GM21786 (cell line): ENCODE data around the gene SMARCAL1.

ENCODE experiments used
- ATAC-seq: cut with Tn5 transposase; IDR thresholded peaks from one replicate; pipeline ENCODE4 v1.9.1; 2021; ENCODE audit not compliant: unreplicated experiment

Gene SMARCAL1

GRCh38 chr2:216426938-216427337 is 14.7 kb downstream of the SMARCAL1 start:
- no peak for ATAC-seq

DNA sequence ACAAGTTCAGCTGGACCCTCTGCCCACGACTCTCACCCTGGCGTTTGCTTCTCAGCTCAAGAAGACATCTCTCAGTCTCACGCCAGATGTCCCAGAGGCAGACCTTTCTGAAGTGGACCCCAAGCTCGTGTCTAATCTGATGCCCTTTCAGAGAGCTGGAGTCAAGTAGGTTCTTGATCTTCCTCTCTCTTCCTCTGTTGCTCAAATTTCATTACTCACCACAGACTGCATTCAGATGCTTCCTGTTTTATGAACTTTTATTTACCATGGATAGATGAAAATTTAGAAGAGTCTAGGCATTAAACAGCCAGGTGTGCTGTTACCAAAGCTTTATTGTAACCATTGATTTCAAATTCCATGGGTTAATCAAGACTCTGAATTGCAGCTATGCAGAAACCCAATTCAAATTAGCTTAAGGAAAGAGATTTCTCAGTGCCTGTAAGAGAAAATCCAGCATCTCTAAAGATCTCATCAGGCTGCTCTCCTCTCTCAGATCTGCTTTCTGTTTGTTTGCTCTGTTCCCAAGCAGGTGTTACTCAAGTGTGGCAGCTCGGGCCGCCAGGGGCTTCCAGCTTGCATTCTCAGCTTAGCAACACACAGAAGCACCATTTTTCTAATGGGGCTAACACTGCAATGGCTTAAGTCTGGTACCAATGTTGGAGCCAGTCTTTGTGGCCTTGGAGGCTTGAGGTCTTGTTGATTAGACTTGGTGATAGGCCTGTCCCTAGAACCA is 16.5 kb downstream of the SMARCAL1 start:
- ATAC-seq: no peak

- no peak for ATAC-seq
Measured at GRCh38 chr2:216429428-216429827, 17.1 kb downstream of the SMARCAL1 start.

GRCh38 chr2:216430811-216431530 is 18.7 kb downstream of the SMARCAL1 start:
- no peak for ATAC-seq

- ATAC-seq: no peak
Measured at GRCh38 chr2:216431531-216431856, 19.2 kb downstream of the SMARCAL1 start.

- ATAC-seq: no peak
Measured at GRCh38 chr2:216436383-216436782, 24.1 kb downstream of the SMARCAL1 start.

DNA sequence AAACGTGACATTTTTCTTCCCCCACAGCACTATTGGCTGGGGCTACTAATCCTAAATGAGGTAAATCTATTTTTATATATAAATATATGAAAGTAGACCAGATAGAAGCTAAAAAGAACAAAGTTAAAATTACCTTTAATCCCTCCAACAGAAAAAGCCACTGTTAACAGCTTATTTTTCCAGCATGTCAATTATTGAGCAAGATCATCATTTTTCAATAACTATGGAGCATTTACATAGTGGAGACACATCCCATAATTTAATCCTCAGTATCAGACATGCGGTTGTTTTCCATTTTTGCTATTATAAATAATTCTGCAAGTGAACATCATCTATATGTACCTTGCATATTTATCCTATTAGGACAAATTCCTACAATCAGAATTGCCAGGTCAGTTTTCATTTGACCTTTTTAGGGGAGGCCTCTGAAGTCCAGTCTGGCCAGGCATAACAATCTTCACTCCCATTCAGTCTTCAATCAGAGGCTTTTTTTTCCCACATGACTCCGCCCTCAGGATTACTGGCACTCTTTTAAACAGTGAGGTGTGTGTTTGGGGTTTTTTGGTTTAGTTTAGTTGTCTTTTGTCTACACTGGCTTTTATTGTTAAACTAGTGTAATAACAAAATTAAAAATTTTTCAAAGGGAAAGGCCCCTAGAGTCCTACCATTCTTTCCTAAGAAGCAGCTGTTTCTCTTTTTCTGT is 29.2 kb downstream of the SMARCAL1 start:
- ATAC-seq: no peak

DNA sequence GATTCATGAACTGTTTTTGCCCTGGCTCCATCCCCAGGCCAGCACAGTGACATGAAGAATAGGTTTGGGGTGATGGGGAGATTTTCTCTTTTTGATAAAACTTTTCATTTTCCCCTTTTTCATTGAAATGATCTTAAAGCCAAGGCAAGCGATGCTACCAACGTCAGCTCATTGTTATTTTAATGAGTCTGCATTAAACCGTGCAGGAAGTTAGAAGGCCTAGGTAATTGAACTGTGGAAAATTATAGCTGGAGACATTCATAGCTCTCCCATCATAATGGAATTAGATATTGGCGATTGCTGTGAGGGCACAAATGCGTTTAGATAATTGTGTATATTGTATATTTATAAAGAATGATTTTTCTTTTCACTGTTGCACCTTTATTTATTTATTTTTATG is 33.2 kb downstream of the SMARCAL1 start:
- ATAC-seq: no peak

- no peak for ATAC-seq
Measured at GRCh38 chr2:216446343-216446742, 34.1 kb downstream of the SMARCAL1 start.

DNA sequence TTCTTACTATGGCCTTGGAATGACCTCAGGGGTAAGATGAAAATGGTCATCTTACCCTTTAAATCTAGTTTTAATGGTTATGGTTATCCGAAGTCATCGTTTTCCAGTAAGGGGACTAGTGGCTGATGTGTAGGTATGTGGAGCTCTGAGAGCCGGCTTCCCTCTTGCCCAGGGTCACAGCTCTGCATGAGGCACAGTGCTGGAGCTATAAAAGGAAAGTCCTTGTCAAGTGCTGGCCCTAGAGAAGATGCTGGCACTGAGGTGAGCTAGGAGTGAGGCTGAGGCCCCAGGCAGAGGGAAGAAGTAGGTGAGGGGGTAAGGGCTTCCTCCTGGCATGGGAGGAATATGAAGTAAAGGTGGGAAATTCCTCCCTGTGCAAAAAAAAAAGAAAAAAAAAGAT is 35.0 kb downstream of the SMARCAL1 start:
- no peak for ATAC-seq

DNA sequence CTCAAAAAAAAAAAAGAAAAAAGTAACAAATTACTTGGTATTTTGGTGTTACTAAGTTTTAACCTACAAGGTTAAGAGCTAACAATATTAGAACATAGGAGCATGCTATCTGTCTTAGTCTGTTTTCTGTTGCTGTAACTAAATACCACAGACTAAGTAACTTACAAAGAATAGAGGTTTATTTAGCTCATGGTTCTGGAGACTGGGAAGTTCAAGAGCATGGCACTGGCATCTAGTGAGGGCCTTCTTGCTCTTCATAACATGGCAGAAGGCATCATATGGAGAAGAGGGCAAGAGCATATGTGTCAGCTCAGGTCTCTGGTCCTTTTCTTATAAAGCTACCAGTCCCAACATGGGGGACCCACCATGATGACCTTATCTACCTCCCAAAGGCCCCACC is 36.5 kb downstream of the SMARCAL1 start:
- ATAC-seq: no peak

GRCh38 chr2:216450346-216450745 is 38.1 kb downstream of the SMARCAL1 start:
- no peak for ATAC-seq

DNA sequence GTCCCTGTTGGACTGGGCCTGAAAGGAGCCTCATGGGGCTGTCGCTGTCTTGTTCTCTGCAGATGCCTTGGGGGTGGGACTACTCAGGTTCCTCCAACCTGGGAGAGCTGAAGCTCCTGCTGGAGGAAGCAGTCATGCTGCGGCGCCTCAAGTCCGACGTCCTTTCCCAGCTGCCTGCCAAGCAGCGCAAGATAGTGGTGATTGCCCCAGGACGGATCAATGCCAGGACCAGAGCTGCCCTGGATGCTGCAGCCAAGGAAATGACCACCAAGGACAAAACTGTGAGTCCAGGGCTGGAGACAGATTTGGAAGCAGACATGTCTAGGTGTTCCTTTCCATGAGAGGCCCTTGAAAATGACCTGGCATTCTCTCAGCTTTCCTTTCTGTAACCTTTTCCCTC is 38.5 kb downstream of the SMARCAL1 start:
- ATAC-seq: no peak

DNA sequence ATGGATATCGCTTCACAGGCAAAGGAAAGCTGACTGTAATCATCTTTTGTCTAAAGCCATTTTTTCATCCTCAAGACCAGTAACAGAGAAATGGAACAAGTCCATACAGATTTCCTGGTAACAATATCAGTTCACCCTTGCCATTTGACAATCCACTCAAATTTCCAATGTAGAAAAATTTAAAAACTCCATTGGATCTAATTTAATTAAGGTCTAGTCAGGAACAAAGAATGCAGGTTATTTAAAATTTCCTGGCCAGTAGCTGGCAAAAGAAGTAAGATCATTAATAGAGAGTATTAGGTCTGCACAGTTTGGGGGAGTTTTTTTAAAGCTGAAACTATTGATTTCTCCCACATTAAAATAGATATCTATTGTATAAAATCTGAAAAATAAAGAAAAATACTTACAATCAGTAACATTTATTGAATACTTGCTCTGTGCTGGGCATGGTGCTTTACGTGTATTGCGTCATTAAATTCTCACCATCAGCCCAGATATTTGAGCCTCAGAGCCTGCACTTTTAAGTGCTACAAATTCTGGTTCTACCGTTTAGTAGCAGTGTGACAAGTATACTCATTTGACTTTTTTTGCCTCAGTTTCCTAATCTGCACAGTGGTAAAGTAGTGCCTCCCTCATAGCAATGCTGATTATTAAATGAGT is 41.8 kb downstream of the SMARCAL1 start:
- ATAC-seq: no peak

DNA sequence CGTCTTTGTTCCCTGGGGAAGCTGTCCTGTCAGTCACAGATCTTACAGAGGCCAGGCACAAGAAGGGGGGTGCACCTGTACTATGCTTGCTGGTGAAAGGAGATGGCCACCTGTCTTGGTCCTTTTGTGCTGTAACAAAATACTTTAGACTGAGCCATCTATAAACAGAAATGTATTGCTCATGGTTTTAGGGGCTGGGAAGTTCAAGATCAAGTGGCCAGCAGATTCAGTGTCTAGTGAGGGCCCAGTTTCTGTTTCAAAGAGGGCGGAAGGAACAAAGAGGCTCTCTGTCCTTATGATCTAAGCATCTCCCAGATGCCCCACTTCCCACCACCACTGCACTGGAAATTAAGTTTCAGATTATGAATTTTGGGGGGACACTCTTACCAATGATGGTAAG is 50.9 kb downstream of the SMARCAL1 start:
- ATAC-seq: no peak

- ATAC-seq: no peak
Measured at GRCh38 chr2:216464104-216464720, 51.9 kb downstream of the SMARCAL1 start.

GRCh38 chr2:216465579-216466195 is 53.4 kb downstream of the SMARCAL1 start:
- no peak for ATAC-seq

DNA sequence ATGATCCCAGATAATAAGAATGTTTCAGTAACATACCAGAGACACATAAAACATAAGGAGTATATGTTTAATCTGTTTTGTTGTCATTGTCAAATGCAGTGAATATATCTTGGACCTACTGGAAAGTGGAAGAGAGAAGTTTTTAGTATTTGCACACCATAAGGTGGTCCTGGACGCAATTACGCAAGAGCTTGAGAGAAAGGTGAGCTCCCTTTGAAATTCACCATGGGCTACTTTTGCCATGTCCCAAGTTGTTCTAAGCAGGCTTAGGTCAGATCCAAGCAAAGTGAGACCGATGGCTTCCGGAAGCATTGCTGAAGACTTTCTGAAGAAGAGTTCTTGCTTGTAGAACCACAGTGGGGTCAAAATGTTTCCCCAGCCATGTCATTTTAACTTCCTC is 55.6 kb downstream of the SMARCAL1 start:
- no peak for ATAC-seq

- no peak for ATAC-seq
Measured at GRCh38 chr2:216469661-216470060, 57.4 kb downstream of the SMARCAL1 start.

- no peak for ATAC-seq
Measured at GRCh38 chr2:216473187-216473586, 60.9 kb downstream of the SMARCAL1 start.
